ENCODE data around the gene CROCC. TPM values are rescaled to one million over a fixed set of nuclear protein-coding genes. Genes with fewer than 3 reads are reported as not detected.
"Not testable (repeated sequence)": the region's sequence is repeated elsewhere in the genome, so short reads cannot be mapped to it uniquely, and the experiment has no call there.

Gene CROCC, protein sequence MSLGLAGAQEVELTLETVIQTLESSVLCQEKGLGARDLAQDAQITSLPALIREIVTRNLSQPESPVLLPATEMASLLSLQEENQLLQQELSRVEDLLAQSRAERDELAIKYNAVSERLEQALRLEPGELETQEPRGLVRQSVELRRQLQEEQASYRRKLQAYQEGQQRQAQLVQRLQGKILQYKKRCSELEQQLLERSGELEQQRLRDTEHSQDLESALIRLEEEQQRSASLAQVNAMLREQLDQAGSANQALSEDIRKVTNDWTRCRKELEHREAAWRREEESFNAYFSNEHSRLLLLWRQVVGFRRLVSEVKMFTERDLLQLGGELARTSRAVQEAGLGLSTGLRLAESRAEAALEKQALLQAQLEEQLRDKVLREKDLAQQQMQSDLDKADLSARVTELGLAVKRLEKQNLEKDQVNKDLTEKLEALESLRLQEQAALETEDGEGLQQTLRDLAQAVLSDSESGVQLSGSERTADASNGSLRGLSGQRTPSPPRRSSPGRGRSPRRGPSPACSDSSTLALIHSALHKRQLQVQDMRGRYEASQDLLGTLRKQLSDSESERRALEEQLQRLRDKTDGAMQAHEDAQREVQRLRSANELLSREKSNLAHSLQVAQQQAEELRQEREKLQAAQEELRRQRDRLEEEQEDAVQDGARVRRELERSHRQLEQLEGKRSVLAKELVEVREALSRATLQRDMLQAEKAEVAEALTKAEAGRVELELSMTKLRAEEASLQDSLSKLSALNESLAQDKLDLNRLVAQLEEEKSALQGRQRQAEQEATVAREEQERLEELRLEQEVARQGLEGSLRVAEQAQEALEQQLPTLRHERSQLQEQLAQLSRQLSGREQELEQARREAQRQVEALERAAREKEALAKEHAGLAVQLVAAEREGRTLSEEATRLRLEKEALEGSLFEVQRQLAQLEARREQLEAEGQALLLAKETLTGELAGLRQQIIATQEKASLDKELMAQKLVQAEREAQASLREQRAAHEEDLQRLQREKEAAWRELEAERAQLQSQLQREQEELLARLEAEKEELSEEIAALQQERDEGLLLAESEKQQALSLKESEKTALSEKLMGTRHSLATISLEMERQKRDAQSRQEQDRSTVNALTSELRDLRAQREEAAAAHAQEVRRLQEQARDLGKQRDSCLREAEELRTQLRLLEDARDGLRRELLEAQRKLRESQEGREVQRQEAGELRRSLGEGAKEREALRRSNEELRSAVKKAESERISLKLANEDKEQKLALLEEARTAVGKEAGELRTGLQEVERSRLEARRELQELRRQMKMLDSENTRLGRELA (N-terminal part only)
- polyA plus RNA-seq (2012; ENCODE audit: insufficient read depth, insufficient read length, low read depth): 20.4 TPM

DNA sequence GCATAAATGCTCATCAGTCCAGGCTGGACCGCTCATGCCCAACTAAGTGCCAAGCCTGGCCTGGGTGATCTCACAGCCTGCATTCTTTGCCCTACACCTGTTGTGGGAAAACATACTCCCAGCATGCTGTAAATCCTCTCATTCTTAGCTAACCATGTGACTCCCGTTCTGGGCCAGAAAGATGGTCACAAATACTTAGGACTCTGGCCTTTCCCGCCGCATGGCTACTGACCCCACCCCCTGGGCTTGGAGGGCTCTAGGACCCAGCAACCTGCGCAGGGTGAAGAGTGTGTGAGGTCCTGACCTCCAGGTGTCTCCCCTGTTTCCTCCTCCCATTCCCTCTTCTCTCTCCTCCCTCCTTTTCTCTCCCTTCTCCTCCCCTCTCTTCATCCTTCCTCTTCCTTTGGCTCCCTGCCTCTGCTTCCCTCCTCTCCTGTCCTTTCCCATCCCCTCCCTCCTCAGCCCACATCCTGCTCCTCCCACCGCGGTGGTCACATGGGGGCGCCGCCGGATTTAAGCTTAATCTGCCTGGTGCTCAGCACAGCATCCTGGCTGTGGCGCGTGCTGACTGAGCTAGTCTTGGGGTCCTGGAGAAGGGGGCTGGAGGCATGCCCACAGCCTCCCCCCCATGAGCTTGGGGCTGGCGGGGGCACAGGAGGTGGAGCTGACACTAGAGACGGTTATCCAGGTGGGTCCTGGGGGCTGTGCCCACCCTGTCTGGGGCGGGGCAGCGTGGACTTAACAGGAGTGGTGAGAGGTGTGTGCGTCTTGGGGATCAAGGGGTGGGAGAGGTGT lies at the start of gene CROCC:
CROCC (plus strand) TSS at position 541 of the 795 bp plus-strand sequence; CDS start at position 629, 88 bp downstream.
- no peak for TF ChIP-seq CTCF (IDR thresholded peaks at IDR 0.05; ENCODE audit: low read depth, low read length)
- Histone ChIP-seq H3K36me3 (no peaks in the 10 kb centered on the region), H3K27me3 (no peaks in the 10 kb centered on the region), H3K4me3 (ENCODE audit: low read depth, low read length) (peak within 1 kb of the TSS; percentile 46), H3K9me3 (no peaks in the 10 kb centered on the region), H3K4me1 (no peaks in the 10 kb centered on the region; the same call in 1 of the 2 replicates)
- peak; percentile 67 for DNase-seq

GRCh38 chr1:16872152-16873075 lies 49.3 kb upstream of the CROCC start:
- not testable (repeated sequence) for H3K27me3 ChIP-seq; DNase-seq; H3K4me1 ChIP-seq; H3K4me3 ChIP-seq (ENCODE audit: low read depth, low read length); H3K36me3 ChIP-seq; H3K9me3 ChIP-seq

DNA sequence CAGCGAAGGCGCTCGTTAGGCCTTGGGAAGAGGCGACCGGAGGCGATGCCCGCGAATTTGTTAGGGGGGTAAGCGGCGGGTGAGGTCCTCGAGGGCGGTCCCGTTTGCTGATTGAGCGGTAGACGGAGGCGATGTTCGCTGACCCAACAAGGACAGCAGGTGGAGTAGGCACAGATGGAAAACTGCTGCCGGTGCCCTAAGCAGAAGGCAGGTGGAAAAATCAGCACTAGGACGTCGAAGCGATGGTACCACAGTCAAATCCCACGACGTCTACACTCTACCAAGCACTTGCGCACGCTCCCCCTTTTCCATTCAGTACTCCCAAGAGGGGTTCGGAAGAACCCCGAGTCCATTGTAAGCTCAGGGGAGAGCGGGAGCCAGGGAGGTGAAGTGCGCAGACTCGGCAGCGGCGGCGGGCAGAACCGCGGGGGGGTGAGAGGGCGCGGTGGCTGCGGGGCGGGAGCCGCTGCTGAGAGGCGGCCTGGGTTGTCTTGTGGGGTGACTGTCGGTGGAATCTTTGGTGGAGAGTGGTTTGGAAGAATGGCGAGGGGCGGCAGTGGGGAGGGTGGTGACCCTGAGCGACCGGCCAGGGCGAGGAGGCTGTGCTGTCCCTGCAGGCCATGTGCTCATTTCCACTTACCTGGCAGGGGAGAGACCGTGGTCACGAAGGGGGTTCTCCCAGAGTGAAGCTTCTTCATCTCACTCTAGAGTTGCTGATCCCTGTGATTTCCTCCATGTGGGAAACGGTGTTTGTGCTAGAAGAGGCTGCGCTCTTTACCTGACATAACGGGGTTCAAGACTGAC lies 48.5 kb upstream of the CROCC start:
- not testable (repeated sequence) for H3K4me3 ChIP-seq (ENCODE audit: low read depth, low read length)

GRCh38 chr1:16874968-16875765 lies 46.6 kb upstream of the CROCC start:
- not testable (repeated sequence) for H3K27me3 ChIP-seq; H3K36me3 ChIP-seq; DNase-seq; H3K4me1 ChIP-seq; H3K9me3 ChIP-seq; H3K4me3 ChIP-seq (ENCODE audit: low read depth, low read length)

More for the DNA sequence above, 48.5 kb upstream of the CROCC start:
- not testable (repeated sequence) for H3K27me3 ChIP-seq, DNase-seq, H3K4me1 ChIP-seq, H3K36me3 ChIP-seq, H3K9me3 ChIP-seq

DNA sequence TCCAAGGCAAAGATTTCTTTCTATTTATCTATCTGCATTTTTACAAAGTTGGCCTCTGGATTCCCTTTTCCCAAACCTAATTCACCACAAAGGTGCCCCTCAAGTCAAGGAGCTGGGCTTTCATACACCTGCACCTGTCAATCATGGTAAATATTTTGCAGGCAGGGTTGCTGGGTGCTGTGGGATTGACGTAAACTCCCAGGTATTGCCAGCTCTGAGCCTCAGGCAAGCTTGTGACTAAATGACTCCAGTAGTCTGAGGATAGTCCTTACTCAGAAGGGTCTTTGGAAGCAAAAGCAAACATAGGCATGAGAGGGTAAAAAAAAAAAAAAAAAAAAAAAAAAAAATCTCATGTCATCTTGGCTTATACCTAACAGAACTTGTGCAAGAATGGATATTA lies 40.0 kb upstream of the CROCC start:
- not testable (repeated sequence) for H3K36me3 ChIP-seq; H3K4me1 ChIP-seq; H3K4me3 ChIP-seq (ENCODE audit: low read depth, low read length); H3K27me3 ChIP-seq; DNase-seq; H3K9me3 ChIP-seq

GRCh38 chr1:16882986-16883385 lies 38.7 kb upstream of the CROCC start:
- no peaks in the 10 kb centered on the region for H3K4me1 ChIP-seq
- no peak for TF ChIP-seq CTCF (IDR thresholded peaks at IDR 0.05; ENCODE audit: low read depth, low read length)
- H3K4me3 ChIP-seq (ENCODE audit: low read depth, low read length): no peak overlapping the region
- H3K36me3 ChIP-seq: no peaks in the 10 kb centered on the region
- DNase-seq: no peak
- H3K9me3 ChIP-seq: no peaks in the 10 kb centered on the region
- H3K27me3 ChIP-seq: no peaks in the 10 kb centered on the region

- H3K36me3 ChIP-seq; H3K9me3 ChIP-seq; H3K27me3 ChIP-seq; DNase-seq; H3K4me3 ChIP-seq (ENCODE audit: low read depth, low read length); H3K4me1 ChIP-seq: not testable (repeated sequence)
These were observed 37.2 kb upstream of the CROCC start for GRCh38 chr1:16884487-16884886.
